ENCODE results near the gene FRMD4A.
"Not testable (repeated sequence)": the region's sequence is repeated elsewhere in the genome, so short reads cannot be mapped to it uniquely, and the experiment has no call there.

FRMD4A gene

DNA sequence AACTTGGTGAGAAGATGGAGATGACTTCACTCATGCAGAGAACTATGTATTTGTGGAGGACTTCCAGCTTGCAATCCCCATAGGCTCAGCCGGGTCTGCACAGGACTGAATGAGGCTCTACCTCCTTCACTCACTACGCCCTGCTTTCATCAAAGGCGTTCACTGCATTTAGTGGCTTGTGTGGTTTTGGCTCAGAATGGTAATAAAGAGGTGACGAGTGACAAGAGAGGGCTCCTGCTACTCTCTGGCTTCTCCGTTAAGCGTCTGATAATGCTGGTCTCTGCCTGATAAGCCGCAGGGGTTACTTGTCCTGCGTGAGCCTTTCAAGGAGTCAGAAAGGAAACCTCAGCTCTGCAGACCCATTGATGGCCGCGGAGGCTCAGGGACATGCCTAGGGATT, 400.6 kb downstream of the FRMD4A start:
- DNase-seq, result no peak

DNA sequence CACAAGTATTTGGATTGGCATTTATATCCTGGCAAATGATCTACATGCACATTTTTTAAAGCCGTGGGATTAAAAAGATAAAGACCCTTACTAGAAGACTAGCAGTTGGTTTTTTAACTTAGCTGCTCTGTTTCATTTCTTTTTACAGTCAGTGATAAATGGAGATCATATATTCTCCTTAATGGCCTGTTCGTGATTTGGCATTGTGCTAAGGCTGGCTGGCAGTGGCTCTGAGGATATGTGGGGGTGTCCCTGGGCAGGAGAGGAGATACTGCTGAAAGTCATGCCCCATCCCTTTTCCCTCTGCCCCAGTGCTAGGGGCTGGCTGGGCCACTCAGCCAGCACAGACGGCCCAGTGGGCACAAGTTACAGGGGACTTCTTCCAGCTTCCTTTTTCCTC, 402.3 kb downstream of the FRMD4A start:
- no peak for DNase-seq

DNA sequence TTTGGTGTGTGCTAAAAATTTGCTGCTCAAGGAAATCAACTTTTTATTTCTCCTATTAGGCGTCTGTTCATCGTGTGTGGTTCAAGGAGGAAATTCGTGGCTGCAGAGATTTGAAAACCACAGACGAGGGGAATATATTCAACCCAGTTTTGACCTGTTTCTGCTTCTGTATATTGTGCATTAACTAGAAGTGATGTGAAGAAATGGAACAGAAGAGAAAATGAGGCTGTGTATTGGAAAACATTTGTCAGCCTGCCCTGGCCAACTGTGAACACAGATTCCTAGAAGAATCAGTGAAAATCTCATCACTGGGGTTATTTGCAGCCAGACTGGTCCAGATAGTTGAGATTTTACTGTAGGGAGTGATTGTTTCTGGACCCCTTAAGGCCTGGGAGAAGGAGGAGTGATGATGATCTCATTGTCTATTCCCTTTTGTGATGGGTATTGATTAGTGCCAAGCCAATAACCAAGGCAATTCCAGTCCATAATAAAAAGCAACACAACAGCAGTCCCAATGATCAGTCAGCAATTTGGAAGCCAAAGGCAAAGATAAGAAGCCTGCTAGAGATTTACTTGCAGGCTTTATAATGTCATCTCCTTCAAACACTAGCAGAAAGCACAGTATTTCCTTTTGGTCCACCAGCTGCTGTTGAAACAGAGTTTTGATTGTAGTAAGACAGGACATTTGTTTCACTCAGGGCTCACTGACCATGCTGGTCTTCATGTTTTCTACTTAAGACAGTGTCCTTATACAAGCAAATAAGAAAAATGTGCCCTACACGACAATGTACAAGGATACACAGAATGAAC, 404.5 kb downstream of the FRMD4A start:
- no peak for DNase-seq

DNA sequence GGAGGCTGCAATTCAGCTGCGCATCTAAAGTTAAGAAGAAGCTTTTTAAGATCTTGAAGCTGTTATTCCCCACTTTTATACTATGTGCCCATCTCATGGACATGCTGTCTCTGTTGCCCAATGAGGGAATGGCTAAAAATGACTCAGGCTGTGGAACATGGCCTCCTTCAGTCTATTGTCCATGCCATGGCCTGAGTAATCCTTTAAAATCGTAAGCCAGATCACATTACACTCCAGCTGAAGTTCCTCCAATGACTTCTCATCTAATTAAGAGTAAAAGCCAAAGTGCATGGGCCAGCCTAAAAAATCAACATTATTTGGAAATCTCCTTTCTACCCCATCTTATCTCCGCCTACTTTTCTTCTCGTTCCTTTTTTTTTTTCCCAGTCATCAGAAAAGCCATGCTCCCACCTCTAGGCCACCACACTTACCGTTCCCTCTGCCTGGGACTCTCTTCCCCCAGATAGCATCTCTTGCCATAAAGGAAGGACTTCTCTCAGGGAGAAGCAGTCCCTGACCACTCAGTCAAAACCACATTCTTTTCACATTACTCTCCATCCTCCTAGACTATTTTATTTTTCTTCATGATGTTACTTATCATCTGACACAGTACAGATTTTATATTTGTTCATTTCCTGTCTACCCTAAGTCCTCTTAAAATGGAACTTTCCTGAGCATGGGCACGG, 406.5 kb downstream of the FRMD4A start:
- no peak for DNase-seq

DNA sequence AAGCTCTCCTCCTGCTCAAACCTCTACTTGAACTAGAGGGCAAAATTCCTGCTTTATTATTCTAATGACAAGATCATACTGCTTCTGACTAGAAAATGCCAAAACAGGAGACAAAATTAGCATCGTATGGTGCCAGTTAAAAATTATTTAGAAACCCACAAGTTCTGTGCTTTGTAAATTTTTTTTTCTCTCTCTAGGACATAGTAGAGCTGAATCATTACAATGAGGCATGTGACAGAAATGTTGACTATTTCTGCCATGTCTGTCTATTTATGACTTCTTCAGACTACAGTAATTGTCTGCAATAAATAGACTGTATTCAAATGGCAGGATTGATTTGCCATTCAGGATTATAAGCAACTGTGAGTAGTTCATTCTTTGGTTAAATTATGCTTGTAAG, 408.1 kb downstream of the FRMD4A start:
- no peak for DNase-seq

DNA sequence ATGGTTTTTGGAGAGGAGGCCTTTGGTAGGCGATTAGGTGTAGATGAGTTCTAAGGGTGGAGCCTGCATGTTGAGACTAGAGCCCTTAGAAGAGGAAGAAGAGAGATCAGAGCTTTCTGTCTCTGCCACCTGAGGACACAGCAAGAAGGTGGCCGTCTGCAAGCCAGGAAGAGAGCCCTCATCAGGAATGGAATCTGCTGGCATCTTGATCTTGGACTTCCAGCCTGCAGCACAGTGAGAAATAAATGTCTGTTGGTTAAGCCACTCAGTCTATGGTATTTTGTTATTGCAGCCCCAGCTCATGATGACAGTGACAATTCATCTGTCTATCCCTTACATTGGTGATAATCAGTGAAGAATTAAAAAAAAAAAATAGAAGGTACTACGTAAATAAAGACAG, 408.8 kb downstream of the FRMD4A start:
- DNase-seq, result no peak

DNA sequence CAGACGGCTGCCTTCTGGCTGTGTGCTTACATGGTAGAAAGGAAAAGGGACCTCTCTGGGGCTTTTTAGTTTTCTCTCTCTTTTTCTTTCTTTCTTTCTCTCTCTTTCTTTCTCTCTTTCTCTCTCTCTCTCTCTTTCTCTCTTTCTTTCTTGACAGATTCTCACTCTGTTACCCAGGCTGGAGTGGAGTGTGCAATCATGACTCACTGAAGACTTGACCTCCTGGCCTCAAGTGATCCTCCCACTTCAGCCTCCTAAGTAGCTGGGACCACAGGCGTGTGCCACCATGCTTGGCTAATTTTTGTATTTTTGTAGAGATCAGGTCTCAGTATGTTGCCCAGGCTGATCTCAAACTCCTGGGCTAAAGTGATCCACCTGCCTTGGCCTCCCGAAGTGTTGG, 409.6 kb downstream of the FRMD4A start:
- not testable (repeated sequence) for DNase-seq

DNA sequence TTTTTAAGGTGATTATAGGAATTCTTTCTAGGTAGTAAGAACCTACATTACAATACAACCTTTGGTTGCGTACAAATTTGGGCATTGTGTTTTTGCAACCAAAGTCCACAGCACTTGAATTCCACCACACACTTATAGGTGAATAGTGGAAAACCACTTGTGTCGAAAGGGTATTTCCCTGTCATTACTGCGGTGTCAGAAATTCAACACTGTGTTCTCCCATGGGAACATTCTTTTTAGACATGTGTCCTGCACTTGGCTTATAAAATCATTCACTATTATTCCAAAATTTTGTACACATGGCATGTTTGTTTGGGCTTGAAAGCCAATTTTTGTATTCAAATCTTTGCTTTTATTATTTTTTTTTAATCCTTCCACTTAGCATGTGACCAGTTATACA, 410.3 kb downstream of the FRMD4A start:
- DNase-seq, result no peak

DNA sequence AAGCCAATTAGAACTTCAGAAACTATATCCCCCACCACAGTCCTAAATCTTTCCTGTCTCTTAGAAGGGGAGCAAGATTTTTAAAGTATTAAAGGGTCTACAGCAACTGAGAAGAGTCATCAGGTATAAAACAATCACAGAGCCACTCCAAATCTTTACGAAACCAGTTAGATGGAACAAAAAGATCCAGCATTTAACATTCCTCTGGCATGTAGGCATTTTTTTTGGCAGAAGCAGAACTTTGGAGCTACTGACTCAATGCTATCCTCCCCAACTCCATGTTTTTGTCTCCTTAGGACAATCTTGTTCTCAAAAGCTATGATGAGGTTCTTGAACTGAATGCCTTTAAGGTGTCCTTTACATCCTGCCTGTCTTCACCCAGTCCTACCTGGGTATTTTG, 410.7 kb downstream of the FRMD4A start:
- DNase-seq, result no peak

DNA sequence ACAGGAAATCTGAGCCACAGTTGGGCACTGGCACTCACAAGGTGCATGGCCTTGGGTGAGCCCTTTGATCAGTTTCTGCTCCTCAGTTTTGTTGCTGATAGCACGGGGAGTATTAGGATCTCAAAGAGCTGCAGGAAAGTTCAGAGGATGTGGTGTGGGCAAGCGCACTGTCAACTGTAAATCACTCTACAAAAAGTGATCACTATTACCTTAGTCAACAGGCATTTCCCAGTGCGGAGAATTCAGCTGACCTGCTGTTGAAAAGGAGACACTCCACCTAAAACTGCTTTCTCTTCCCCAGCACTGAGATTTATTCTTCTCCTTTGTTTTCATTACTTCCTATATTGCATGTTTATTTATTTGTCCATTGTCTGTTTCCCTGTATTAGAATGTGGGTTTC, 412.9 kb downstream of the FRMD4A start:
- DNase-seq, result no peak

DNA sequence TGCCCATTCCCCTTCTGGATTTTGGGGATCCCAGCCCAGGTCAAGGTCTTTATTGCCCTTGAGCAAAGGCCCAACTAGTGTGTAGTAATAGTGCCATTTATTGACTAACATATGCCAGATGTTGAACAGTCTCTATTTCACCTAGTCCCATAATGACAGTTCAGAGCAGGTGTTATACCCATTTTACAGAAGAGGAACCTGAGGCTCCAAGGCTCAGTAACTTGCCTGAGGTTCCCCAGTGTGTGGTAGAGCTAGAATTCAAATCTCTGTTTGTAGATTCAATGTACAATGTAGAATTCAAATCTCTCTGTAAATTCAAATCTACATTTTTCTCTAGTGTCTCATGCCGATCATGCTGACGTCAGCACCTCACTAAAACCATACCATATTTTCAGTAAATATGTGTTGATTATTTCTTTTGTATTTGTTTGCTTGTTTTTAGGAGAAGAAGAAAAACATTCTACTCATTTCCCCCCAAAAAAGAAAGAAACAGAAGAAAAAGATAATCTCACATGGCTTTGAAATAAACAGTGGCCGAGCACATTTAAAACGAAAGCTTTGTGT, 414.3 kb downstream of the FRMD4A start:
- no peak for DNase-seq

DNA sequence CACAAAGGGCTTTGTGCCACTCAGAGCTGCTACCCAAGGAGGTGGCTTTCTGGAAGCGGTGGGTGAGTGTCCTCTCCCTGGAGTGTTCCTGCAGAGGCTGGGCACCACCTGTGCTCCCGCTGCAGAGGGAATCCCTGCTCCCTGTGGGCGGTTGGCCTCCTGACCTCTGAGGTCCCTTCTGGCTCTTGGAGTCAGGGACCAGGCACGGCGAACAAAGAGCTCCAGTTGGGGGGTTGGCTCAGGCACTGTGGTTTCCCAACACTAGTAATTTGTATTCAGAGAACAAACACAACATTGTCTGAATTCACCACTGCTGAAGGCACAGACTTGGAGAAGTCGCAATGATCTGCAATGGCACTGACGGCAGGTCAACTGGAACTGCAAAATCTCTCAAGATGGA, 415.0 kb downstream of the FRMD4A start:
- no peak for DNase-seq

DNA sequence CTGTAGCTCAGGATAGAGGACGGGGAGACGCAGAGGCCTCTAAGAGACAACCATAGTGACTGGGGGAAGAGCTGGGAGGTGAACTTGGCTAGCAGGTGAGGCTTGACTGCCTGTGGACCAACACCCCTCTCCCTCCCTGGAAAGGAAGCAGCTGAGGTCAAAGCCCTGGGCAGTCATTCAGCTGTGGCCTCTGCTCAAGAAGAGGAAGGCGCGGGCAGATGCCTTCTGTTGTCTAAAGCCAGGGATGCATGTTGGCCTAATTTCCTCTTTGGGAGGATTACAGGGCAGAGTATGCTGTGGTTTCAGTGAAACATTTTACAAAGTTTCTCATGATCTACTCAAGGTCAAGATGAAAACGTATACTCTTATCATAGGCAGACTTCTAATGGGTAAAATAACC, 416.8 kb downstream of the FRMD4A start:
- DNase-seq, result no peak

DNA sequence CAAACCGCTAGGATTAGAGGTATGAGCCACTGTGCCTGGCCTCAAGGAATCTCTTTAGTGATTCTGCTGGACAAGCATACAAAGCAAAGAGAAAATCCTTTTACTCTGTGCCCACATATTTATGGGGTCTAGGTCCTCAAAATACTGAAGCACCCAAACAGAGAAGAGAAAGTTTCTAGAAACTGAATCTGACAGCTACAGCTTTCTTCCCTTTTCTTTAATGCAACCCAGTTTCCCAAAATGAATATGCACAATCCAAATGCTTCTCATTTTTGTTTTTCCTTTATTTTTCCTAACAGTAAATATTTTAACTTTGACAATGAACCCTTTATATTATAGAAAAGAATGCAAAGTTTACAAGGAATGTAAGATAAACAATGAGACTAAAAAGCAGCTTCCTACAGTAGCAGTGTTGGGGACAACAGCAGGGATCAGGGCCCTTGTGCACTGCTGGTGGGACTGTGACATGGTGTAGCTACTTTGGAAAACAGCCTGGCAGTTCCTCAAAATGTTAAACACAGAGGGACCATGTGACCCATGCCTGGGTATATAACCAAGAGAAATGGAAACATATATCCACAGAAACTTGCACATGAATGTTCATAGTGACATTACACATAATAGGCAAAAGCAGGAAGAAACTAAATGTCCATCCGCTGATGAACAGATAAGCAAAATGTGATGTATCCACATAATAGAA, 418.8 kb downstream of the FRMD4A start:
- no peak for DNase-seq

DNA sequence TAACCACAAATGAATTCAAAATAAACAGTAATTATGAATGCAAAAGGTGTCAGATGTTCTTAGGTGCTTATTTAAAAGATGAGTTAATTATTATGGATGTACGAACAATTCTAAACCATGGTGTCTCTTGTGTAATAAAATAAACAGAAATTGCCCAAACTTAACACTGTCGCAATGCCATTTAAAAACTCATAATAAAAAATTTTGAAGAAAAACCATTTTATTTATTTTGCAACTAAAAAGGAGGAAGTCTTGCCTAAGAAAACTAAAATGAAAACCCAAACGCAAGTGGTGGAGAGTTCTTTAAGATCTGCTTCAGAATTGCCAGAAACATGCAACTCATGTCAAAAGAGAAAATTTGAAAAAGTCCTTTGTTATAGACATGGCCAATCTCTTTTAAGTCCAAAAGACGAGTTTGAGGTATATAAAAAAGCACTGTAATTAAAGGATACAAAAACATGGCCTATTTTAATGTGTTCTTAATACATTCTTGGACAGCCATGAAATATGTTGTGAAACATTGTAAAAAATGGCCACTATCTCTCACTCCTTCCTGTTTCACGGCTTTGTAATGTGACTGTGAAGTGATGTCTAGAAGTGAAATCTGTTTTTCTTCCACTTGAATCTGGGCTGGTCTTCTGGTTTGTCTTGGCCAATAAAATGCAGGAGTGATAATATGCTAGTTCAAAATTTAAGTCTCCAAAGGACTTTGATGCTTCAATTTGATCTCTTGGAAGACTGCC, 421.0 kb downstream of the FRMD4A start:
- DNase-seq, result no peak

DNA sequence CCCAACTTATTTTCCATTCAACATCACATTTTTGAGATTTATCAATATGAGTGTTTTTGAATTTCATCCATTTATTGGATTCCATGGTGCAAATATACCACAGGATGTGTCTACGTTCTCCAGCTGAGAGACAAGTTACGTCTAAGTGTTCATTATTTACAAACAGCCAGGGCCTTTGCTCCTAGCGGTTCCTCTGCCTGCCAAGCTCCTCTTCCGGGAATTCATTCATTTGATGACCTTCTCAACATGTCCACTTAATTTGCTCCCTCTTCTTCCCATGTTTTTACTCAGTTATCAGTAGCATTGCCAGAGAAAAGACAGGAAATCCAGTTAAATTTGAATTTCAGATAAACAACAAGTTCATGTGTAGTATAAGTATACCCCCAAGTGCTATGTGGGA, 422.2 kb downstream of the FRMD4A start:
- DNase-seq, result no peak

DNA sequence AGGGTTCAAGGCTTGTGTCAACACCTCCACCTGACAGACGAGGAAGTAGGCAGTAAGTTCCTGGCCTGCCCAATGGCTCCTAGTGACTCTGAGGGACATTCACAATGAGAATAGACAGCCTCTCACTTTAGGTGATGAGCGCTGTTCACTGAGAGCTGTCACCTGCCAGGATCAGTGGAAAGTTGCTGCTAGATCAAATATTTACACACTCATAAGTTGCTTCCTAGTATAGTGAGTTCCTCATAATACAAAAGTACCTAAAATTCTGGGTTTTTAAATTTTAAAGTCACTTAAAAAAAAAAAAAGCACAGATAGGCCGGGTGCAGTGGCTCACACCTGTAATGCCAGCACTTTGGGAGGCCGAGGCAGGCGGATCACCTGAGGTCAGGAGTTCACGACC, 423.2 kb downstream of the FRMD4A start:
- DNase-seq, result no peak

DNA sequence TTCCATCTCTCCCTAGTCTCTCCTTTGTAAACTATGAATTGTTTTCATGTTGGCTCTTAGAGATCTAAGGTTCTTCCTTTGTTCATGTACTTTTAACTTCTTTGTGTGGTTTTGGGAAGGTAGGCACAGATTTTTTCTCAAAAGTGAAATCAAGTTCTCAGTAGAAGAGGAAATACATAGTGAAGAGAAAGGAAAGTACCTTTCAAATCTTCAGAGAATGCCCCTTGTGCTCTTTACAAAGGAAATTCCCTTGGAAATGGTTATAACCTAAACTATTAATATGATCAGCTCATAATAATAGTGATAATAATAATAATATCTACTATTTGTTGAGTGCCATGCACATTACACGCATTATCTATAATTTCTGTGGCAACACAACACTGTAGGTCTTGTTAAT, 425.4 kb downstream of the FRMD4A start:
- no peak for DNase-seq

DNA sequence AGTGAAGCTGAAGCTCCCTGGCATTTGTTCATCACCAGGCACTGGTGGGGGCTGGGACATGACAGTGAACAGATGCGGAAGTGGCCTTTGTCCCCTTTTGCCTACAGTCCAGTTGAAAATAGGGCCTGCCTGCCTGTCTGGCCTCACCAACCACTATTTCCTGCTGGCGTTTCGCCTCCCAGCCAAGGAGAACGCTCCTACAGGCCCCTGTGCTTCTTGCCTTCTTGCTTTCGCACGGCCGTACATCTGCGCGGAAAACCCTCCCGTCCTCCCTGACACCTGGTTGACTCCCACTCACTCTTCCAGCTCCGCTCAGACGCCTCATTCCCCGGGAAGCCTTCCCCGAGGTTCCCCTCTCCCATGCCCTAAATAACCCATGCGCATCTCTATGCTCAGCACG, 426.7 kb downstream of the FRMD4A start:
- DNase-seq, result no peak

DNA sequence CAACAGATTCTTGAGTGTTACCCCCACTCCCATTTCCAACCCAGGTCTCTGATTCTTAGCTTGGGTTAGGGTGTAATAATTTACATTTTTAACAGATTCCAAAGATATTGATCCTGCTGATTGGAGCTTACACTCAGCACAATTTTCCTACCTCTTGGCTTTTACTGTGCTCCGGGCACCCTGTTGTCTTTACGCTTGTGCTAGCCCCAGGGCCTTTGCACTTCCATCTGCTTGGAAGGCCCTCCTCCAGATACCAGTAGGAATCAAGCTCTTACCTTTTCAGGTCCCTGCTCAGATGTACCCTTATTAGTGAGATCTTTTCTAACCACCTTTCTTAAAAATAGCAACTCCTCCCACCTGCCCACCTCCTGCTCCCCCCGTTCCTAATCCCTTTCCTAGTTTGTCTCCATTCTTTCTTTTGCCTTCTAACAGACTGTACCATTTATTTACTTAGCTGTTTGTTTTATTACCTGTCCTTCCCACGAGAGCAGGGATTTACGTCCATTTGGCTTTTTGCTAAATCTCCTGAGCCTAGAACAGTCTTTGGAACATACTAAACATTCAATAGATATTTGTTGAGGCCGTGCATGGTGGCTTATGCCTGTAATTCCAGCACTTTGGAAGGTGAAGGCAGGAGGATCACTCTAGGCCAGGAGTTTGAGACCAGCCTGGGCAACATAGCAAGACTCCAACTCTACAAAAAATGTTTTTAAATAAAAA, 427.7 kb downstream of the FRMD4A start:
- DNase-seq, result no peak

DNA sequence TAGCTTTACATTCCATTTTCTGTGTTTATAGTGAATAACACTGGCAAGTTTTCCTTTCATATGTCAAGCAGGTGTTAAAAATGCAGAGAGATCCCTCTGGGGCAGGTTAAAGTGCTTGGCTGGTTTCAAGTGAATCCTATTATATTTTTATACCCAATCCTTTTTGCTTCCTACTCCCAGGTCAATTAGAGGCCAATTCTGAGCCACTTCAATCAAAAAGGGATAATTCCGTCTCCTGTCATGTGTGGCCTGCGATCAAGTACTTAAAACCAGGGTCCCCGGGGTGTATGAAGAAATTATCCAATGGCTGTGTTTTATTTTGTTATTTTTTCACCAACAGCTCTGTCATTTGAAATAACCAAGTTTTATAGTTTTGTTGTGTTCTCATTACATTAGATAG, 430.8 kb downstream of the FRMD4A start:
- DNase-seq, result peak; percentile 80

DNA sequence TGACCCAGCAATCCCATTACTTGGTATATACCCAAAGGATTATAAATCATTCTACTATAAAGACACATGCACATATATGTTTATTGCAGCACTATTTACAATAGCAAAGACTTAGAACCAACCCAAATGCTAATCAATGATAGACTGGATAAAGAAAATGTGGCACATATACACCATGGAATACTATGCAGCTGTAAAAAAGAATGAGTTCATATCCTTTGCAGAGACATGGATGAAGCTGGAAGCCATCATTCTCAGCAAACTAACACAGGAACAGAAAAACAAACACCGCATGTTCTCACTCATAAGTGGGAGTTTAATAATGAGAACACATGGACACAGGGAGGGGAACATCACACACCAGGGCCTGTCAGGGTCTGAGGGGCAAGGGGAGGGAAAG, 434.6 kb downstream of the FRMD4A start:
- DNase-seq, result not testable (repeated sequence)
